NT2/D1 (cell line): ENCODE results near the gene STX8.
"Not testable (repeated sequence)": the region's sequence is repeated elsewhere in the genome, so short reads cannot be mapped to it uniquely, and the experiment has no call there.

Source experiments
- DNase-seq: peaks from one replicate; pipeline ENCODE4 v3.0.0-alpha.2; 2011; ENCODE audit warnings: low read depth, low spot score
- H3K27me3 ChIP-seq: 2 replicates; pipeline ENCODE4 v1.6.0; 2011; ENCODE audit warnings: mild to moderate bottlenecking; ENCODE audit not compliant: insufficient read length, insufficient read depth
- H3K36me3 ChIP-seq: 2 replicates; pipeline ENCODE4 v1.6.1; 2011; ENCODE audit warnings: mild to moderate bottlenecking, low read length, mixed read lengths; ENCODE audit not compliant: insufficient read depth, insufficient read length
- H3K4me1 ChIP-seq: 2 replicates; pipeline ENCODE4 v1.5.1; 2011; ENCODE audit not compliant: insufficient read depth, insufficient read length
- H3K4me3 ChIP-seq: 2 replicates; pipeline ENCODE4 v1.5.1; 2011; ENCODE audit warnings: low read depth; ENCODE audit not compliant: insufficient read length
- H3K9ac ChIP-seq: 2 replicates; pipeline ENCODE4 v1.6.0; 2011; ENCODE audit warnings: low read depth; ENCODE audit not compliant: insufficient read length
- H3K9me3 ChIP-seq: 2 replicates; pipeline ENCODE4 v1.5.1; 2011; ENCODE audit warnings: mild to moderate bottlenecking, low read length; ENCODE audit not compliant: insufficient read depth
- SUZ12 ChIP-seq: IDR thresholded peaks from 2 replicates; pipeline ENCODE4 v1.6.1; 2011; ENCODE audit not compliant: insufficient read length, insufficient read depth; ENCODE audit errors: extremely low read depth
- YY1 ChIP-seq: IDR thresholded peaks from 2 replicates; pipeline ENCODE4 v1.6.1; 2011; ENCODE audit not compliant: insufficient read length, insufficient read depth
- ZNF274 ChIP-seq: IDR thresholded peaks from 2 replicates; pipeline ENCODE4 v1.6.1; 2011; ENCODE audit warnings: mild to moderate bottlenecking, low read depth, low read length

Gene STX8

DNA sequence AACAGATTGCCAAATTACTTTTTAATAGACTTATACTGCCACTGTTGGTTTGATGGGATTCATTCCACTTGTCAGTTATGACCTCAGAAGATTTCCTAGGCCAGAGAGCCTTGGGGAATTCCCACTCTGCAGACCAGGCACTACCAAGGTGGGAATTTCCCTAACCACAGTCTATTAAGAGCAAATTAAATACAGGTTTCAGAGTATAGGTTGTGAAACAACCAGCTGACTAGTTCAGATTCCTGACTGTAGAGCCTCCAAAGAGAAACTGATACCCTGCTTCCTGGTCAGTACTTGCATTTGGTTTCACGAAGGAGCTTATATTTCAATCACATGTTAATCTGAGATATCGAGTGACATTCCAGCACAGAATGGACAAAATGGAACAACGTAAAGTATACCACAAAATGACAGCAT lies 186.5 kb downstream of the STX8 start:
- Histone ChIP-seq H3K4me3 (no peak overlapping the region), H3K4me1 (no peaks in the 10 kb centered on the region), H3K9ac (no peak overlapping the region), H3K36me3 (no peaks in the 10 kb centered on the region), H3K9me3 (peaks cover 12% of the 10 kb centered on the region; the same call in 1 of the 2 replicates), H3K27me3 (no peaks in the 10 kb centered on the region)
- DNase-seq, result no peak
- TF ChIP-seq YY1, result no peak
- TF ChIP-seq SUZ12, result no peak
- no peak for TF ChIP-seq ZNF274

- Histone ChIP-seq H3K9me3 (no peaks in the 10 kb centered on the region), H3K4me3 (no peak overlapping the region), H3K4me1 (no peaks in the 10 kb centered on the region), H3K9ac (no peak overlapping the region), H3K27me3 (no peaks in the 10 kb centered on the region), H3K36me3 (no peaks in the 10 kb centered on the region)
- no peak for TF ChIP-seq ZNF274
- TF ChIP-seq YY1, result no peak
- no peak for TF ChIP-seq SUZ12
- no peak for DNase-seq
These were observed 189.2 kb downstream of the STX8 start for GRCh38 chr17:9386401-9386800.

- Histone ChIP-seq H3K4me1 (no peaks in the 10 kb centered on the region), H3K9me3 (no peaks in the 10 kb centered on the region), H3K27me3 (no peaks in the 10 kb centered on the region), H3K4me3 (no peak overlapping the region), H3K9ac (no peak overlapping the region), H3K36me3 (no peaks in the 10 kb centered on the region)
- no peak for DNase-seq
- TF ChIP-seq YY1, result no peak
- TF ChIP-seq SUZ12, result no peak
- TF ChIP-seq ZNF274, result no peak
These were observed 191.8 kb downstream of the STX8 start for GRCh38 chr17:9383826-9384225.

DNA sequence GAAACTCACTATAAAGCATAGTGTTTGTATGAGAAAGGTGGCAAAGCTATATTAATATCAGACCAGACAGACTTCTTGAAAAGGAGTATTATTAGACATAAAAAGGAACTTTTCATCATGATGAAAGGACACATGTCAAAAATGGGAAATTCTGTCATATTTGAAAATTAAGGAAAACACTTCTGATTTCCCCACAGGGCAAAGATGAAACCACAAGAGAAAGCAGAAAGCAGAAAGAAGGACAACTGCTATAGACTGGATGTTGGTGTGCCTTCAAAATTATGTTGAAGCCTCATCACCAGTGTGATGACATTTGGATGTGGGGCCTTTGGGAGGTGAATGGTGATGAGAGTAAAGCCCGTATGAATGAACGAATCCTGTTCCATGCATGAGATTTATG lies 193.0 kb downstream of the STX8 start:
- TF ChIP-seq ZNF274, result no peak
- H3K9me3 ChIP-seq, result no peaks in the 10 kb centered on the region
- H3K9ac ChIP-seq, result no peak overlapping the region
- no peaks in the 10 kb centered on the region for H3K27me3 ChIP-seq
- H3K4me3 ChIP-seq, result no peak overlapping the region
- DNase-seq, result no peak
- no peaks in the 10 kb centered on the region for H3K36me3 ChIP-seq
- H3K4me1 ChIP-seq, result no peaks in the 10 kb centered on the region

- Histone ChIP-seq H3K9ac (no peak overlapping the region), H3K36me3 (no peaks in the 10 kb centered on the region), H3K27me3 (no peaks in the 10 kb centered on the region), H3K4me1 (no peaks in the 10 kb centered on the region), H3K9me3 (0 out of 2 replicates have a peak, but pooled peaks cover 3% of the 10 kb centered on the region), H3K4me3 (no peak overlapping the region)
- DNase-seq, result no peak
- TF ChIP-seq SUZ12 (no peak), ZNF274 (no peak), YY1 (no peak)
These were observed 194.6 kb downstream of the STX8 start for GRCh38 chr17:9381068-9381467.

GRCh38 chr17:9380361-9380760 lies 195.3 kb downstream of the STX8 start:
- H3K27me3 ChIP-seq, result no peaks in the 10 kb centered on the region
- TF ChIP-seq YY1 (no peak), SUZ12 (no peak), ZNF274 (no peak)

DNA sequence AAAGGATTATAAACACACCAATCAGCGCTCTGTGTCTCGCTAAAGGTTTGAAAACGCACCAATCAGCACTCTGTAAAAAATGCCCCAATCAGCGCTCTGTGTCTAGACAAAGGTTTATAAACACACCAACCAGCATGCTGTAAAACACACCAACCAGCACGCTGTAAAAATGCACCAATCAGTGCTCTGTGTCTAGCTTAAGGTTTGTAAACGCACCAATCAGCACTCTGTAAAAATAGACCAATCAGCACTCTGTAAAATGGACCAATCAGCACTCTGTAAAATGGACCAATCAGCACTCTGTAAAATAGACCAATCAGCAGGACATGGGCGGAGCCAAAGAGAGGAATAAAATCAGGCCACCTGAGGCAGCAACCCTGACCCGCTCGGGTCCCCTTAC lies 199.4 kb downstream of the STX8 start:
- not testable (repeated sequence) for DNase-seq, H3K4me1 ChIP-seq, H3K4me3 ChIP-seq, H3K9me3 ChIP-seq, H3K27me3 ChIP-seq, H3K9ac ChIP-seq, H3K36me3 ChIP-seq

More at GRCh38 chr17:9380361-9380760, 195.3 kb downstream of the STX8 start:
- Histone ChIP-seq H3K9ac (no peak overlapping the region), H3K4me1 (no peaks in the 10 kb centered on the region), H3K9me3 (0 out of 2 replicates have a peak, but pooled peaks cover 6% of the 10 kb centered on the region), H3K36me3 (no peaks in the 10 kb centered on the region), H3K4me3 (no peak overlapping the region)
- no peak for DNase-seq

DNA sequence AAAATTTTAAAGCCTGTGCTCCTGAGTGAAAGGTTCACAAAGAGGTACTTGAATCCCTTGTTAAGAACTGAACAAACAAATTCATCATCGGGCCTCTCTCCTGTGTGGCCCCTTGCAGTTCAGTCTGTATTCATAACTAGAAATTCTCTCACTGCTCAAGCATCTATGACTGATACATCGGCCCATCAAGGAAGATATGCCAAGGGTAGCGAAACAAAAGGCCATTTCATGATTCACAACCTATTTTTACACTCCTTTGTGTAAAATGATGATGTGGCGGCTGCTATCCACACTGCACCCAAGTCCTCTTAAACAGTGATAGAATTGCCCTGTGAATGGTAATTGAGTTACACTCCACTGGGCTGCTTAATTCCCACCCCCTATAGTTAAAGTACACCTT lies 204.6 kb downstream of the STX8 start:
- TF ChIP-seq SUZ12 (no peak), YY1 (no peak), ZNF274 (no peak)
- no peaks in the 10 kb centered on the region for H3K36me3 ChIP-seq
- H3K9me3 ChIP-seq, result 0 out of 2 replicates have a peak, but pooled peaks cover 3% of the 10 kb centered on the region
- peaks cover 2% of the 10 kb centered on the region for H3K4me1 ChIP-seq
- no peak for DNase-seq
- H3K4me3 ChIP-seq, result no peak overlapping the region
- H3K9ac ChIP-seq, result no peak overlapping the region
- H3K27me3 ChIP-seq, result no peaks in the 10 kb centered on the region
